Esophagus muscularis mucosa (tissue), 4 donors: ENCODE results near the gene C1orf21. TPM values are rescaled to one million over a fixed set of nuclear protein-coding genes. Genes with fewer than 3 reads are reported as not detected.

Experiments
- DNase-seq: peaks from one replicate; pipeline ENCODE4 v3.0.0-alpha.2; 2017; ENCODE audit errors: extremely low spot score
- H3K27ac ChIP-seq, 4 donors: fragments of 200-600 bp; sonication (generic); replicated peaks in 1 of 4; 1 replicate in 3 of 4; 2 replicates in 1 of 4; pipeline ENCODE4 v1.5.1; 2016 to 2019; ENCODE audit warnings: mild to moderate bottlenecking in 1 of 4
- H3K27me3 ChIP-seq, 4 donors: fragments of 200-600 bp; sonication (generic); one replicate each; pipeline versions ENCODE4 v1.5.1 to v1.6.0; 2016 to 2019
- H3K36me3 ChIP-seq, 4 donors: fragments of 200-600 bp; sonication (generic); one replicate each; pipeline ENCODE4 v1.5.1; 2016 to 2019
- H3K4me1 ChIP-seq, 4 donors: fragments of 200-600 bp; sonication (generic); one replicate each; pipeline ENCODE4 v1.5.1; 2016 to 2019
- H3K4me3 ChIP-seq, 4 donors: fragments of 200-600 bp; sonication (generic); 1 replicate in 2 of 4; 2 replicates in 2 of 4; pipeline ENCODE4 v1.5.1; 2016 to 2019; ENCODE audit warnings: mild to moderate bottlenecking in 4 of 4, moderate library complexity in 1 of 4
- H3K9me3 ChIP-seq, 4 donors: fragments of 200-600 bp; sonication (generic); 1 replicate in 3 of 4; 2 replicates in 1 of 4; pipeline ENCODE4 v1.5.1; 2016 to 2019
- EP300 ChIP-seq: sonication (generic); formaldehyde crosslinking; IDR thresholded peaks from one replicate; pipeline ENCODE4 v1.6.1; 2017; ENCODE audit warnings: antibody characterized with exemption
- POLR2A ChIP-seq: fragments of 450-650 bp; IDR thresholded peaks from one replicate; pipeline ENCODE4 v1.6.1; 2017; ENCODE audit warnings: antibody characterized with exemption, moderate library complexity, mild to moderate bottlenecking, low read depth
- POLR2AphosphoS5 ChIP-seq, 2 donors: sonication (generic); formaldehyde crosslinking; IDR thresholded peaks; one replicate each; pipeline ENCODE4 v1.6.1; 2017; ENCODE audit warnings: antibody characterized with exemption in 2 of 2
- WGBS: methylation state at CpG from one replicate; pipeline ENCODE4 v1.1.5; 2018; 5-methylcytosine and 5-hydroxymethylcytosine counted together
- intact Hi-C: fragments of 100-400 bp; cut with DNase I; formaldehyde crosslinking; loops from one replicate; pipeline ENCODE4 v1.15.1; 2023
- total RNA-seq, 4 donors: library from RNA; depleted of rRNA; stranded (reverse); fragments of >200 nt; gene quantifications; one replicate each; pipeline versions ENCODE4 v1.1.0 to v1.2.1, GENCODE V29; 2016
- TF ChIP-seq, protein P1 (sequence below), 3 experiments: fragments of 200-600 bp in 2 of 3; fragments of 450-650 bp in 1 of 3; sonication (generic) in 2 of 3; IDR thresholded peaks; one replicate each; pipeline ENCODE4 v1.5.1; 2017 to 2019; ENCODE audit warnings: antibody characterized with exemption in 3 of 3, mild to moderate bottlenecking in 2 of 3, moderate library complexity in 1 of 3

The C1orf21 gene
- total RNA-seq, 4 donors from 2014 or later: 39.5 to 91.7 (median 58.8) TPM

DNA sequence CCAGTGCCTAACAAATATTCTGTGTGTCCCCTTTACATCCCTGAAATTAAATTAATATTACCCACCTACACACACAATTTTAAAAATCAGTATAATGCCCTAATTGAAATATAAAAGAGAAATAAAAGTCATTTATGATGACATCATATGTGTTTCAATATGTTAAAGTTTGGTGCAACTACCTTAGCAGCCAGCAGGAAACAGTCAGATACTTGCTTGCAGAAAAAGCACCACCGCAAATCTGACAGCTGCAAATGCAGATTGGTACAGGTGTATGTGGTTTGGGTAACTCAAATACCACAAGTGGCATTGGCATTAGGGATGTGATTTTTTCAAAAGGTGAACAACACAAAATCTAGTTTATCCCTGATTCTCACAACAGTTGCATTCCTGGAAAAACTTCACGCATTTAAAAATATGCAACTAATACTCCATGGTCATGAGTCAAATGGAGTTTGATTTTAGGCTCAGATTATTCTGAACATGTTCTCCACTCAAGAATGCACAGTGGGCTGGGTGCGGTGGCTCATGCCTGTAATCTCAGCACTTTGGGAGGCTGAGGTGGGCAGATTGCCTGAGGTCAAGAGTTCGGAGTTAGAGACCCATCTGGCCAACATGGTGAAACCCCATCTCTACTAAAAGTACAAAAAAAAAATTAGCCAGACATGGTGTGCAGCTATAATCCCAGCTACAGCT, 261.5 kb downstream of the C1orf21 start:
- Histone ChIP-seq H3K4me1 (peaks cover 14 to 18% (median 17%) of the 10 kb centered on the region in 4 donors), H3K27ac (no peak overlapping the region), H3K27me3 (no peaks in the 10 kb centered on the region), H3K4me3 (no peak overlapping the region), H3K36me3 (no peaks in the 10 kb centered on the region), H3K9me3 (no peaks in the 10 kb centered on the region)
- peak; percentile 31 for DNase-seq
- WGBS: 91% methylated on average over 4 of the region's 4 CpGs
- intact Hi-C loops: no loop called here
- no peak for TF ChIP-seq EP300
- TF ChIP-seq POLR2A: no peak
- TF ChIP-seq POLR2AphosphoS5 (IDR thresholded peaks at IDR 0.05): no peak
- TF ChIP-seq, protein P1, sequence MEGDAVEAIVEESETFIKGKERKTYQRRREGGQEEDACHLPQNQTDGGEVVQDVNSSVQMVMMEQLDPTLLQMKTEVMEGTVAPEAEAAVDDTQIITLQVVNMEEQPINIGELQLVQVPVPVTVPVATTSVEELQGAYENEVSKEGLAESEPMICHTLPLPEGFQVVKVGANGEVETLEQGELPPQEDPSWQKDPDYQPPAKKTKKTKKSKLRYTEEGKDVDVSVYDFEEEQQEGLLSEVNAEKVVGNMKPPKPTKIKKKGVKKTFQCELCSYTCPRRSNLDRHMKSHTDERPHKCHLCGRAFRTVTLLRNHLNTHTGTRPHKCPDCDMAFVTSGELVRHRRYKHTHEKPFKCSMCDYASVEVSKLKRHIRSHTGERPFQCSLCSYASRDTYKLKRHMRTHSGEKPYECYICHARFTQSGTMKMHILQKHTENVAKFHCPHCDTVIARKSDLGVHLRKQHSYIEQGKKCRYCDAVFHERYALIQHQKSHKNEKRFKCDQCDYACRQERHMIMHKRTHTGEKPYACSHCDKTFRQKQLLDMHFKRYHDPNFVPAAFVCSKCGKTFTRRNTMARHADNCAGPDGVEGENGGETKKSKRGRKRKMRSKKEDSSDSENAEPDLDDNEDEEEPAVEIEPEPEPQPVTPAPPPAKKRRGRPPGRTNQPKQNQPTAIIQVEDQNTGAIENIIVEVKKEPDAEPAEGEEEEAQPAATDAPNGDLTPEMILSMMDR (IDR thresholded peaks at IDR 0.05): no peak

DNA sequence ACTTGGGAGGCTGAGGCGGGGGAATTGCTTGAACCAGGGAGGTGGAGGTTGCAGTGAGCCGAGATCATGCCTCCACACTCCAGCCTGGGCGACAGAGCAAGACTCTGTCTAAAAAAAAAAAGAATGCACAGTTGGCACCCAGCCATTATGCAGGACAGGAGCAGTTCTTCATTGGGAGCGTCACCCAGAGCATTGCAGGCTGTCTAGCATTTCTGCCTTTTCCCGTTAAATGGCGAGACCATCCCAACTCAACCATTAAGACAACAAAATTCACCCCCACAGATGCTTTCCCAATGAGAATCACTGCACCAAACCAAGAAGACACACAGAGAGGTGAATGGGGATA, 262.0 kb downstream of the C1orf21 start:
- peak; percentile 24 for DNase-seq
- Histone ChIP-seq H3K4me1 (peaks cover 14 to 18% (median 17%) of the 10 kb centered on the region in 4 donors), H3K4me3 (no peak overlapping the region), H3K9me3 (no peaks in the 10 kb centered on the region), H3K27ac (peak overlapping the region; percentile 37 to 57 (median 44)), H3K27me3 (no peaks in the 10 kb centered on the region), H3K36me3 (no peaks in the 10 kb centered on the region)
- intact Hi-C loops: no loop called here
- 89% methylated on average over 6 of the region's 6 CpGs for whole genome bisulfite sequencing
- TF ChIP-seq POLR2AphosphoS5 (IDR thresholded peaks at IDR 0.05) (no peak), POLR2A (no peak), EP300 (no peak)
- TF ChIP-seq, protein P1 (IDR thresholded peaks at IDR 0.05): no peak

DNA sequence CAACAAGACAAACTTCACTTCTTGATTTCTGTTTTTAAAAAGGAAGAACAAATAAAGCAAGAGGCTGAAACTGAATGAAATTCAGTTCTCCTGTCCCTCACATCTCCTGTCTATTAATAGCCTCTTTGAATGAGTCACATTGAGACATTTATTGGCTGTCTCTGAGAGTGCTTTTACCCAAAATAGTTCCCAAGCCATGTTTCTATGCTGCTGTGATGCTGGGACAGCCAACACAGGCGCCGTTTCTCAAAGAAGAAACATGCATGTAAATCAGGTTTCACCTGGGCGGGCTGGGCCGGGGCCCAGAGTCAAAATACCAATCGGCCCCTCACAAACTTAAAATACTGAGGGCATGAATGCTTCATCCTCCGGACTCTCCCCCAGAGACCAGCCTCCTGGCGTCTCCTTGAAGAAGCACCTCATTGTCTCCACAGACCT, 262.6 kb downstream of the C1orf21 start:
- peaks cover 14 to 18% (median 17%) of the 10 kb centered on the region in 4 donors for H3K4me1 ChIP-seq
- no peaks in the 10 kb centered on the region for H3K27me3 ChIP-seq
- 81% methylated on average over 7 of the region's 7 CpGs for whole genome bisulfite sequencing
- TF ChIP-seq, protein P1 (IDR thresholded peaks at IDR 0.05): no peak
- peak overlapping the region; percentile 37 to 57 (median 44) for H3K27ac ChIP-seq
- H3K4me3 ChIP-seq: no peak overlapping the region
- DNase-seq: peak; percentile 88
- intact Hi-C loops: no loop called here
- H3K36me3 ChIP-seq: no peaks in the 10 kb centered on the region
- H3K9me3 ChIP-seq: no peaks in the 10 kb centered on the region

DNA sequence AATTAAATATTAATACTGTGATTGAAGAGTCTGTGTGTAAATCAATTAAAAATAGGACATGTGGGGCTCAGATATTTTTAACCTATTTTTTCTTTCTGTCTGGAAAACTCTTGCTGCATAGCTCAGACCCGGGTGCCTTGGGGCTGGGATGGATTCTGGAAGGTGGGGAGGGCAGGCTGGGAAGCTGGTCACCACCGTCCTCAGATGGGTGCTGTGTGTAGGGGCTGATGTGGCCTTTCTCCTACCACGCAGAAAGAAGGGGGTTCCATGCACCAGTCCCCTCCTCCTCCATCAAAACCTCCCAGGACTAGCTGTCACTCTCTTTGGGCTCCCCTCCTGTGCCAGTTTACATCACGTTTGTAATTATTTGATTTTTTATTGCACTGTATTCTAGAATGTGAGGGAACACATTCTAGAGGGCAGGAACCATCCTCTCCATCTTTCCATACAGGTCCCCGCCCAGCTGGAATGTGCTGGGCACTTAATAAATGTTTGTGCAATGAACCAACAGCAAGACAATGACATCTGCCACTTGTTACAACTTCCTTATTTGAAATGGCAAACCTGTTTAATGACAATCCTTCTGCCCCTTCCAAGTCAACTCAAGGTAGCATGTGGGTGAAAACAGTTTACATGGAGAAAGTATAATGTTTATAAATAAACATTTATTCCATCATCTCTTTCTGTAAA, 263.5 kb downstream of the C1orf21 start:
- 92% methylated on average over 5 of the region's 5 CpGs for WGBS
- Histone ChIP-seq H3K36me3 (no peaks in the 10 kb centered on the region), H3K4me1 (peaks cover 14 to 18% (median 17%) of the 10 kb centered on the region in 4 donors), H3K4me3 (no peak overlapping the region), H3K9me3 (no peaks in the 10 kb centered on the region), H3K27ac (no peak overlapping the region), H3K27me3 (no peaks in the 10 kb centered on the region)
- DNase-seq: peak; percentile 66
- intact Hi-C loops: no loop called here
- no peak for TF ChIP-seq EP300
- TF ChIP-seq, protein P1 (IDR thresholded peaks at IDR 0.05): no peak
- TF ChIP-seq POLR2AphosphoS5 (IDR thresholded peaks at IDR 0.05): no peak
- TF ChIP-seq POLR2A: no peak
